ENCODE measurements around the gene SNTG2.

GRCh38 chr2:1082456-1083205, 132.0 kb downstream of the SNTG2 start:
- TF ChIP-seq CTCF (IDR thresholded peaks at IDR 0.05 in 8 of 11, conservative IDR thresholded peaks at IDR 0.05 in 3 of 11), result no peak
- no peak for TF ChIP-seq POLR2A (IDR thresholded peaks at IDR 0.05)
- TF ChIP-seq POLR2AphosphoS5 (IDR thresholded peaks at IDR 0.05), result no peak

All from spleen (tissue), 7 donors.